Prostate gland (tissue), 2 donors: ENCODE results near the gene SMIM33. TPM values are rescaled to one million over a fixed set of nuclear protein-coding genes. Genes with fewer than 3 reads are reported as not detected.

Experiments used
- DNase-seq: peaks from one replicate; pipeline ENCODE4 v3.0.0-alpha.2; 2019; ENCODE audit warnings: low spot score
- H3K27ac ChIP-seq, 2 donors: fragments of 200-600 bp; sonication (generic); 2 replicates each; pipeline ENCODE4 v1.5.1; 2017 to 2019
- H3K27me3 ChIP-seq: fragments of 200-600 bp; sonication (generic); replicated peaks from 2 replicates; pipeline ENCODE4 v1.5.1; 2019; ENCODE audit not compliant: insufficient read depth
- H3K36me3 ChIP-seq, 2 donors: fragments of 200-600 bp; sonication (generic); 1 replicate in 1 of 2; 2 replicates in 1 of 2; pipeline versions ENCODE4 v1.5.1 to v1.8.1; 2017 to 2019
- H3K4me1 ChIP-seq: fragments of 200-600 bp; sonication (generic); replicated peaks from 2 replicates; pipeline ENCODE4 v1.5.1; 2019
- H3K4me3 ChIP-seq, 2 donors: fragments of 200-600 bp; sonication (generic); 2 replicates each; pipeline ENCODE4 v1.5.1; 2017 to 2019
- H3K9me3 ChIP-seq: fragments of 200-600 bp; sonication (generic); 2 replicates; pipeline ENCODE4 v1.5.1; 2017
- CTCF ChIP-seq, 4 experiments: fragments of 200-600 bp in 2 of 4; fragments of 450-650 bp in 2 of 4; sonication (generic) in 2 of 4; IDR thresholded peaks; 1 replicate in 3 of 4; 2 replicates in 1 of 4; pipeline ENCODE4 v1.5.1; 2016 to 2019; ENCODE audit warnings: antibody characterized with exemption in 4 of 4, mild to moderate bottlenecking in 2 of 4, moderate library complexity in 2 of 4
- POLR2A ChIP-seq: fragments of 450-650 bp; IDR thresholded peaks from one replicate; pipeline ENCODE4 v1.6.1; 2016; ENCODE audit warnings: antibody characterized with exemption, mild to moderate bottlenecking
- POLR2AphosphoS5 ChIP-seq: sonication (generic); formaldehyde crosslinking; IDR thresholded peaks from one replicate; pipeline ENCODE4 v1.6.1; 2017; ENCODE audit warnings: antibody characterized with exemption
- WGBS: methylation state at CpG from one replicate; pipeline ENCODE4 v1.1.5; 2018; 5-methylcytosine and 5-hydroxymethylcytosine counted together
- intact Hi-C: fragments of 100-400 bp; cut with DNase I; formaldehyde crosslinking; loops from one replicate; pipeline ENCODE4 v1.14.2; 2022
- total RNA-seq, 2 donors: library from RNA; depleted of rRNA; stranded (reverse); fragments of >200 nt; gene quantifications; one replicate each; pipeline ENCODE4 v1.1.0, GENCODE V29; 2016

The SMIM33 gene
- total RNA-seq, 2 donors from 2014 or later = not detected

- Histone ChIP-seq H3K9me3 (no peaks in the 10 kb centered on the region), H3K4me1 (no peaks in the 10 kb centered on the region), H3K36me3 (no peaks in the 10 kb centered on the region), H3K27ac (no peak overlapping the region), H3K27me3 (no peaks in the 10 kb centered on the region), H3K4me3 (no peak overlapping the region)
- TF ChIP-seq POLR2A (no peak), CTCF (IDR thresholded peaks at IDR 0.05) (no peak), POLR2AphosphoS5 (no peak)
- WGBS = 89% methylated on average over 1 of the region's 1 CpG
- intact Hi-C loops = no loop called here
- no peak for DNase-seq
Observed at GRCh38 chr5:139460455-139460854, 10.3 kb upstream of the SMIM33 start.

- Histone ChIP-seq H3K27ac (no peak overlapping the region), H3K36me3 (no peaks in the 10 kb centered on the region), H3K4me1 (no peaks in the 10 kb centered on the region), H3K9me3 (no peaks in the 10 kb centered on the region), H3K4me3 (no peak overlapping the region), H3K27me3 (no peaks in the 10 kb centered on the region)
- TF ChIP-seq POLR2AphosphoS5 = no peak
- no peak for TF ChIP-seq POLR2A
- WGBS = 88% methylated on average over 7 of the region's 7 CpGs
- intact Hi-C loops = no loop called here
- DNase-seq = no peak
Observed at GRCh38 chr5:139461176-139461575, 9.6 kb upstream of the SMIM33 start.

GRCh38 chr5:139461698-139462097 lies 9.1 kb upstream of the SMIM33 start:
- Histone ChIP-seq H3K4me1 (no peaks in the 10 kb centered on the region), H3K36me3 (no peaks in the 10 kb centered on the region), H3K27ac (no peak overlapping the region), H3K4me3 (no peak overlapping the region), H3K27me3 (no peaks in the 10 kb centered on the region), H3K9me3 (no peaks in the 10 kb centered on the region)
- intact Hi-C loops = no loop called here
- WGBS = 90% methylated on average over 5 of the region's 5 CpGs
- DNase-seq = no peak
- no peak for TF ChIP-seq POLR2AphosphoS5
- TF ChIP-seq POLR2A = no peak
- TF ChIP-seq CTCF (IDR thresholded peaks at IDR 0.05) = no peak

- Histone ChIP-seq H3K27me3 (no peaks in the 10 kb centered on the region), H3K4me1 (no peaks in the 10 kb centered on the region), H3K27ac (no peak within 1 kb of the TSS), H3K4me3 (no peak within 1 kb of the TSS), H3K9me3 (no peaks in the 10 kb centered on the region), H3K36me3 (no peaks in the 10 kb centered on the region)
- DNase-seq = no peak
- intact Hi-C loops = no loop called here
- WGBS = 87% methylated on average over 10 of the region's 10 CpGs
- no peak for TF ChIP-seq CTCF (IDR thresholded peaks at IDR 0.05)
- TF ChIP-seq POLR2AphosphoS5 = no peak
- TF ChIP-seq POLR2A = no peak
Observed at GRCh38 chr5:139462586-139463276, 8.1 kb upstream of the SMIM33 start, which contains the start of gene ECSCR. Gene ECSCR, minus strand, starts transcription at chr5:139462743. Its CDS starts 73 bp downstream, at chr5:139462670.

- Histone ChIP-seq H3K9me3 (no peaks in the 10 kb centered on the region), H3K36me3 (no peaks in the 10 kb centered on the region), H3K4me1 (no peaks in the 10 kb centered on the region), H3K4me3 (no peak overlapping the region), H3K27me3 (no peaks in the 10 kb centered on the region), H3K27ac (no peak overlapping the region)
- TF ChIP-seq CTCF (IDR thresholded peaks at IDR 0.05) (no peak), POLR2A (no peak), POLR2AphosphoS5 (no peak)
- 85% methylated on average over 8 of the region's 8 CpGs for WGBS
- DNase-seq = no peak
- intact Hi-C loops = no loop called here
Observed at GRCh38 chr5:139468421-139468931, 2.3 kb upstream of the SMIM33 start.
